Keratinocyte (primary cell): ENCODE measurements around the gene BBLN. TPM values are rescaled to one million over a fixed set of nuclear protein-coding genes. Genes with fewer than 3 reads are reported as not detected.

Experiments
- DNase-seq: peaks from one replicate; pipeline ENCODE4 v3.0.0-alpha.2; 2011; ENCODE audit warnings: low read depth, missing footprints, low spot score
- FAIRE-seq: peaks from 2 replicates; lab custom pipeline; 2011; peaks lifted over from hg19 to GRCh38; lab: Jason Lieb, UNC
- H2AFZ ChIP-seq: 2 replicates; pipeline ENCODE4 v1.6.0; 2012; ENCODE audit warnings: low read length, control low read depth, inconsistent platforms; ENCODE audit not compliant: control insufficient read depth
- H3K27ac ChIP-seq: 2 replicates; pipeline ENCODE4 v1.5.1; 2011; ENCODE audit warnings: low read length; ENCODE audit not compliant: control insufficient read depth, insufficient read depth
- H3K27me3 ChIP-seq: 3 replicates; pipeline ENCODE4 v1.6.0; 2011; ENCODE audit warnings: low read length; ENCODE audit not compliant: control insufficient read depth, insufficient read depth; ENCODE audit errors: extremely low read depth
- H3K36me3 ChIP-seq, 2 experiments: 2 replicates in 1 of 2; 3 replicates in 1 of 2; pipeline ENCODE4 v1.5.1; 2011; ENCODE audit warnings: low read length in 2 of 2, mild to moderate bottlenecking in 1 of 2; ENCODE audit not compliant: control insufficient read depth in 2 of 2, insufficient read depth in 2 of 2; ENCODE audit errors: extremely low read depth in 1 of 2
- H3K4me1 ChIP-seq: 3 replicates; pipeline ENCODE4 v1.5.1; 2011; ENCODE audit warnings: low read length; ENCODE audit not compliant: control insufficient read depth, insufficient read depth; ENCODE audit errors: extremely low read depth
- H3K4me2 ChIP-seq: 3 replicates; pipeline ENCODE4 v1.6.0; 2011; ENCODE audit warnings: low read depth, low read length; ENCODE audit not compliant: control insufficient read depth, insufficient read depth; ENCODE audit errors: extremely low read depth
- H3K4me3 ChIP-seq, 3 experiments: fragments of 200-600 bp in 1 of 3; sonication (generic) in 1 of 3; 2 replicates in 2 of 3; 3 replicates in 1 of 3; pipeline ENCODE4 v1.5.1; 2011 to 2016; ENCODE audit warnings: low read length in 3 of 3, mild to moderate bottlenecking in 3 of 3, control low read depth in 2 of 3, inconsistent platforms in 1 of 3, low read depth in 1 of 3, mixed read lengths in 1 of 3, mixed run types in 1 of 3, moderate library complexity in 1 of 3; ENCODE audit not compliant: control insufficient read depth in 2 of 3, insufficient read depth in 2 of 3; ENCODE audit errors: extremely low read depth in 1 of 3
- H3K79me2 ChIP-seq: 2 replicates; pipeline ENCODE4 v1.6.0; 2012; ENCODE audit warnings: low read length; ENCODE audit not compliant: control insufficient read depth, insufficient read depth
- H3K9ac ChIP-seq: 3 replicates; pipeline ENCODE4 v1.6.0; 2011; ENCODE audit warnings: low read length; ENCODE audit not compliant: control insufficient read depth, insufficient read depth; ENCODE audit errors: extremely low read depth
- H3K9me1 ChIP-seq: 3 replicates; pipeline ENCODE4 v1.6.0; 2011; ENCODE audit warnings: low read length; ENCODE audit not compliant: control insufficient read depth, insufficient read depth; ENCODE audit errors: extremely low read depth
- H3K9me3 ChIP-seq: 2 replicates; pipeline ENCODE4 v1.5.1; 2012; ENCODE audit warnings: low read depth, low read length; ENCODE audit not compliant: control insufficient read depth
- H4K20me1 ChIP-seq: 3 replicates; pipeline ENCODE4 v1.6.0; 2011; ENCODE audit warnings: low read length; ENCODE audit not compliant: control insufficient read depth, insufficient read depth; ENCODE audit errors: extremely low read depth
- CTCF ChIP-seq, 3 experiments: IDR thresholded peaks in 1 of 3; conservative IDR thresholded peaks in 1 of 3; optimal IDR thresholded peaks in 1 of 3; 2 replicates in 2 of 3; 3 replicates in 1 of 3; pipeline versions ENCODE3 to v1.5.1; 2011; ENCODE audit warnings: low read length in 3 of 3, mild to moderate bottlenecking in 3 of 3, moderate library complexity in 2 of 3, control low read depth in 1 of 3, inconsistent platforms in 1 of 3; ENCODE audit not compliant: insufficient read depth in 2 of 3; ENCODE audit errors: extremely low read depth in 1 of 3
- EZH2 ChIP-seq: IDR thresholded peaks from one replicate; pipeline ENCODE4 v1.6.1; 2012; ENCODE audit warnings: inconsistent platforms, mild to moderate bottlenecking, low read length, moderate library complexity
- dilution Hi-C: fragments of 300-500 bp; cut with MboI; formaldehyde crosslinking; loops from one replicate; pipeline ENCODE4 v1.7.0; 2020; ENCODE audit warnings: low sequenced_read_pairs; ENCODE audit not compliant: extremely low pct_ligation_motif_present
- polyA plus RNA-seq, 5 experiments: library from polyadenylated mRNA; depleted of rRNA in 3 of 5; stranded (reverse) in 3 of 5; stranded (forward) in 1 of 5; unstranded in 1 of 5; fragments of >200 nt; gene quantifications; 1 replicate in 1 of 5; 2 replicates in 3 of 5; 3 replicates in 1 of 5; pipeline versions ENCODE4 v1.2.1 to v1.2.3, GENCODE V29; 2011 to 2012; ENCODE audit warnings: missing spikeins in 2 of 5, low read depth in 1 of 5, low replicate concordance in 1 of 5

The BBLN gene
- polyA plus RNA-seq, 1 donor (not counting 4 experiments of a cell fraction or from before 2014, with no cell fraction given): 35.9 TPM

- Histone ChIP-seq H3K4me3 (no peak overlapping the region), H3K9me3 (no peaks in the 10 kb centered on the region), H3K4me1 (peaks cover 22% of the 10 kb centered on the region), H3K27me3 (no peaks in the 10 kb centered on the region), H3K4me2 (no peak overlapping the region), H2AFZ (no peak overlapping the region), H3K9me1 (no peaks in the 10 kb centered on the region), H3K79me2 (no peaks in the 10 kb centered on the region), H3K27ac (no peak overlapping the region), H3K36me3 (no peaks in the 10 kb centered on the region), H3K9ac (no peak overlapping the region), H4K20me1 (no peaks in the 10 kb centered on the region)
- dilution Hi-C loops: no loop called here
- TF ChIP-seq EZH2 (no peak), CTCF (optimal IDR thresholded peaks at IDR 0.05 in 1 of 3, IDR thresholded peaks at IDR 0.05 in 1 of 3, conservative IDR thresholded peaks at IDR 0.05 in 1 of 3; ENCODE audit: extremely low read depth in 1 of 3, insufficient read depth in 2 of 3, low read length in 3 of 3) (no peak)
- no peak for FAIRE-seq
- no peak for DNase-seq
Observed at GRCh38 chr9:128153060-128153946, 6.8 kb upstream of the BBLN start.

GRCh38 chr9:128153947-128154695 is 5.9 kb upstream of the BBLN start:
- no peaks in the 10 kb centered on the region for H3K79me2 ChIP-seq
- dilution Hi-C loops: no loop called here
- no peaks in the 10 kb centered on the region for H3K27me3 ChIP-seq
- H3K9me1 ChIP-seq: no peaks in the 10 kb centered on the region
- no peak overlapping the region for H2AFZ ChIP-seq
- no peaks in the 10 kb centered on the region for H4K20me1 ChIP-seq
- FAIRE-seq (no peak), DNase-seq (no peak)
- no peaks in the 10 kb centered on the region for H3K9me3 ChIP-seq
- H3K27ac ChIP-seq: no peak overlapping the region
- no peaks in the 10 kb centered on the region for H3K36me3 ChIP-seq
- H3K4me1 ChIP-seq: peaks cover 13% of the 10 kb centered on the region
- H3K4me3 ChIP-seq: no peak overlapping the region
- H3K9ac ChIP-seq: no peak overlapping the region
- no peak for TF ChIP-seq EZH2
- no peak for TF ChIP-seq CTCF (optimal IDR thresholded peaks at IDR 0.05 in 1 of 3, IDR thresholded peaks at IDR 0.05 in 1 of 3, conservative IDR thresholded peaks at IDR 0.05 in 1 of 3; ENCODE audit: extremely low read depth in 1 of 3, insufficient read depth in 2 of 3, low read length in 3 of 3)
- H3K4me2 ChIP-seq: no peak overlapping the region
